ENCODE data around the gene TAPBPL. TPM values are rescaled to one million over a fixed set of nuclear protein-coding genes. Genes with fewer than 3 reads are reported as not detected.
A peak's percentile ranks its signal among the peaks of the same experiment; 100 is the strongest.

The TAPBPL gene
- total and polyA plus RNA-seq, 12 donors: 7.9 to 57.5 (median 17.0) TPM

DNA sequence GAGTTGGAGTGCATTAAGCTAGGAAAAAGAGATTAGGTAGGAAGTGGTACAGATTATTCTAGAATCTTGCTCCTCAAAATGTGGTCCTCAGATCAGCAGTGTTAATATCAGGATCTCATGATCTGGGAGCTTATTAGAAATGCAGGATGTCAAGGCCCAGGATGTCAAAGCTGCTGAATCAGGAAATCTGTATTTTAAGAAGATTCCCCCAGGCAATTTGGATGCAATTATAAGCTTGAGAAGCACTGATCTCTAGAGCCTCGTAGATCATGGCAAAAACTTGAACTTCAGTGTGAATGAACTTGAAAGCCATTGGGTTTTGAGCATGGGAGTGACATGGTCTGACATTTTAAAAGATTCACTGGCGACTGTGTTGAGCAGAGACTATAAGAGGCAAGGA is 48.6 kb downstream of the TAPBPL start:
- peaks cover 0 to 84% (median 0%) of the 10 kb centered on the region in 9 donors for H3K36me3 ChIP-seq
- H3K27ac ChIP-seq: no peak overlapping the region
- H3K27me3 ChIP-seq: no peaks in the 10 kb centered on the region
- H3K9me3 ChIP-seq: no peaks in the 10 kb centered on the region
- 89% methylated on average over 2 of the region's 2 CpGs for WGBS, 2 donors
- no peak for DNase-seq
- TF ChIP-seq, protein P1, sequence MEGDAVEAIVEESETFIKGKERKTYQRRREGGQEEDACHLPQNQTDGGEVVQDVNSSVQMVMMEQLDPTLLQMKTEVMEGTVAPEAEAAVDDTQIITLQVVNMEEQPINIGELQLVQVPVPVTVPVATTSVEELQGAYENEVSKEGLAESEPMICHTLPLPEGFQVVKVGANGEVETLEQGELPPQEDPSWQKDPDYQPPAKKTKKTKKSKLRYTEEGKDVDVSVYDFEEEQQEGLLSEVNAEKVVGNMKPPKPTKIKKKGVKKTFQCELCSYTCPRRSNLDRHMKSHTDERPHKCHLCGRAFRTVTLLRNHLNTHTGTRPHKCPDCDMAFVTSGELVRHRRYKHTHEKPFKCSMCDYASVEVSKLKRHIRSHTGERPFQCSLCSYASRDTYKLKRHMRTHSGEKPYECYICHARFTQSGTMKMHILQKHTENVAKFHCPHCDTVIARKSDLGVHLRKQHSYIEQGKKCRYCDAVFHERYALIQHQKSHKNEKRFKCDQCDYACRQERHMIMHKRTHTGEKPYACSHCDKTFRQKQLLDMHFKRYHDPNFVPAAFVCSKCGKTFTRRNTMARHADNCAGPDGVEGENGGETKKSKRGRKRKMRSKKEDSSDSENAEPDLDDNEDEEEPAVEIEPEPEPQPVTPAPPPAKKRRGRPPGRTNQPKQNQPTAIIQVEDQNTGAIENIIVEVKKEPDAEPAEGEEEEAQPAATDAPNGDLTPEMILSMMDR (IDR thresholded peaks at IDR 0.05): no peak
- ATAC-seq: no peak
- peaks cover 0 to 7% (median 3%) of the 10 kb centered on the region in 9 donors for H3K4me1 ChIP-seq
- H3K4me3 ChIP-seq: no peak overlapping the region
- intact Hi-C loops (cut with DNase I): no loop called here

DNA sequence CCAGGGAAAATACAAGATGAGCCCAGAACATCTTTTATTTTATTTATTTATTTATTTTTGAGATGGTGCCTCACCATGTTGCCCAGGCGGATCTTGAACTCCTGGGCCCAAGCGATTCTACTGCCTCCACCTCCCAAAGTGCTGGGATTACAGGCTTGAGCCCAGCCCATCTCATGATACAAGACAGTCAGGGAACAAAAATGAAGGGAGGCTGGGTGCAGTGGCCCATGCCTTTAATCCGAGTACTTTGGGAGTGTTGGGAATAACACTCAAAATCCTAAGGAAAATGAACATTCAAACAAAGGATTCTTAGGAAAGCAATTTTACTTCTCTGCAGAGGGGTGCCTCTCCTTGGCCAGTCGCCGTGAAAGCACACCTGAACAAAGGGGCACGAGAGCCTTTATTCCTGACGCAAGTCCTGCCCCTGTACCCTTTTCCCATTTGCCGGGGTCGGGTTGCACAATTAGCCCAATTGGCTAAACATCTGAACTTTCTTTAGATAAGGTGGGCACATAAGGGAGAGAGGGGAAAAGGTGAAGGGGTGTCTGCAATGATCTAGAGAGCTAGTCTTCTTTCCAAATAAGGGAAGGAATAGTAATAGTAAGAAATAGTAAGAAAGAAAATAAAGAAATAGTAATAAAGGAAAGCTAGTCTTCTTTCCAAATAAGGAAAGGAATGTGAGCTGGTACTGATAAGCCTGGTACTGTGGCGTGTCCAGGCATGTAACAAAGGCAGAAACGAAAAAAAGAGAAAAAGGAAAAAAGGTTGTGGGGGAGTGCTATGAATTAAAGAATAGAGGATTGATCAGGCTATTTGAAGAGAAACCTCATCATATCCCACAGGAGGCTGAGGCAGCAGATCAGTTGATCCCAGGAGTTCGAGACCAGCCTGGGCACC is 55.5 kb downstream of the TAPBPL start:
- Histone ChIP-seq H3K36me3 (peaks cover 0 to 88% (median 8%) of the 10 kb centered on the region in 9 donors), H3K27me3 (no peaks in the 10 kb centered on the region), H3K4me1 (peaks cover 0 to 10% (median 0%) of the 10 kb centered on the region in 9 donors), H3K4me3 (no peak overlapping the region), H3K9me3 (no peaks in the 10 kb centered on the region), H3K27ac (peak overlapping the region in 3 of 10 donors; percentile 8 to 50 (median 26))
- ATAC-seq (no peak), DNase-seq (no peak)
- WGBS, 2 donors: 70 to 73% methylated on average over 12 of the region's 12 CpGs
- TF ChIP-seq, protein P1 (IDR thresholded peaks at IDR 0.05): no peak
- intact Hi-C loops (cut with DNase I): no loop called here

DNA sequence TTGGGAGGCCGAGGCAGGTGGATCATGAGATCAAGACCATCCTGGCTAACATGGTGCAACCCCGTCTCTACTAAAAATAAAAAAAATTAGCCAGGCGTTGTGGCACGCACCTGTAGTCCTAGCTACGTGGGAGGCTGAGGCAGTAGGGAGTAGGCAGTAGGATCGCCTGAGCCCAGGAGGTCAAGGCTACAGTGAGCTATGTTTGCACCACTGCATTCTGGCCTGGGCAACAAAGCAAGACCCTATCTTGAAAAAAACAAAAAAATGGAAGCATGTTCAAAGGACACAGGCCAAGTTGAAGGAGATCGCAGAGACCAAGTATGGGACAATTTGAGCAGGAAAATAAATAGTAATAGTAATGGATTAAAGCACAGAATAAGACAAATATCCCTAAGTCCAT is 56.2 kb downstream of the TAPBPL start:
- no peak for ATAC-seq
- DNase-seq: no peak
- TF ChIP-seq, protein P1 (IDR thresholded peaks at IDR 0.05): no peak
- intact Hi-C loops (cut with DNase I): no loop called here
- Histone ChIP-seq H3K36me3 (peaks cover 0 to 88% (median 15%) of the 10 kb centered on the region in 9 donors), H3K4me3 (no peak overlapping the region), H3K9me3 (no peaks in the 10 kb centered on the region), H3K27ac (peak overlapping the region in 3 of 10 donors; percentile 8 to 50 (median 26)), H3K4me1 (peaks cover 0 to 10% (median 0%) of the 10 kb centered on the region in 9 donors), H3K27me3 (no peaks in the 10 kb centered on the region)
- 83 to 87% methylated on average over 7 of the region's 7 CpGs for WGBS, 2 donors

Other genes with a start within 250 kb of the TAPBPL start
- 1 to 10 TPM in 2 of 10 donors, under 1 TPM in 3, not detected in 5; 0.13 to 1.9 (median 0.81) TPM for gene PLEKHG6, start 141.4 kb upstream of the TAPBPL start, total RNA-seq
- 1 to 10 TPM; 1.1 to 1.6 TPM for gene PLEKHG6, start 141.4 kb upstream of the TAPBPL start, polyA plus RNA-seq
- gene TNFRSF1A, start 110.0 kb upstream of the TAPBPL start, total RNA-seq: 100 to 1,000 TPM in 1 of 10 donors, 10 to 100 TPM in 9; 29.4 to 100 (median 39.2) TPM
- 10 to 100 TPM; 34.4 to 75.7 TPM for gene TNFRSF1A, start 110.0 kb upstream of the TAPBPL start, polyA plus RNA-seq
- gene SCNN1A, start 76.5 kb upstream of the TAPBPL start, total RNA-seq: 1 to 10 TPM in 1 of 10 donors, under 1 TPM in 5, not detected in 4; 0.17 to 1.1 (median 0.49) TPM
- under 1 TPM; 0.15 to 0.23 TPM for gene SCNN1A, start 76.5 kb upstream of the TAPBPL start, polyA plus RNA-seq
- 10 to 100 TPM; 14.1 to 49.1 (median 20.8) TPM for gene LTBR, start 67.9 kb upstream of the TAPBPL start, total RNA-seq
- gene LTBR, start 67.9 kb upstream of the TAPBPL start, polyA plus RNA-seq: 10 to 100 TPM; 37.5 to 38.3 TPM
- gene CD27, start 7.1 kb upstream of the TAPBPL start, total RNA-seq: 1 to 10 TPM in 1 of 10 donors, under 1 TPM in 3, not detected in 6; 0.30 to 3.4 (median 0.32) TPM
- under 1 TPM; 0.28 to 0.59 TPM for gene CD27, start 7.1 kb upstream of the TAPBPL start, polyA plus RNA-seq
- gene VAMP1, start 18.6 kb downstream of the TAPBPL start, total RNA-seq: 1 to 10 TPM; 1.4 to 6.1 (median 3.0) TPM
- 10 to 100 TPM in 1 of 2 donors, 1 to 10 TPM in 1; 2.7 to 10.2 TPM for gene VAMP1, start 18.6 kb downstream of the TAPBPL start, polyA plus RNA-seq
- gene MRPL51, start 41.2 kb downstream of the TAPBPL start, total RNA-seq: 100 to 1,000 TPM; 232 to 300 (median 255) TPM
- gene MRPL51, start 41.2 kb downstream of the TAPBPL start, polyA plus RNA-seq: 100 to 1,000 TPM; 123 to 181 TPM
- 10 to 100 TPM in 8 of 10 donors, 1 to 10 TPM in 2; 8.4 to 18.8 (median 13.1) TPM for gene NCAPD2, start 42.1 kb downstream of the TAPBPL start, total RNA-seq
- 1 to 10 TPM; 5.4 to 5.8 TPM for gene NCAPD2, start 42.1 kb downstream of the TAPBPL start, polyA plus RNA-seq
- 1,000 to 10,000 TPM; 4,081 to 7,888 (median 4,666) TPM for gene GAPDH, start 82.5 kb downstream of the TAPBPL start, total RNA-seq
- gene GAPDH, start 82.5 kb downstream of the TAPBPL start, polyA plus RNA-seq: 1,000 to 10,000 TPM; 5,840 to 6,426 TPM
- 10 to 100 TPM; 10.5 to 21.6 (median 17.3) TPM for gene IFFO1, start 104.0 kb downstream of the TAPBPL start, total RNA-seq
- 10 to 100 TPM; 14.3 to 30.5 TPM for gene IFFO1, start 104.0 kb downstream of the TAPBPL start, polyA plus RNA-seq
- gene NOP2, start 116.2 kb downstream of the TAPBPL start, total RNA-seq: 10 to 100 TPM; 11.1 to 29.2 (median 15.3) TPM
- gene NOP2, start 116.2 kb downstream of the TAPBPL start, polyA plus RNA-seq: 10 to 100 TPM; 18.5 to 31.1 TPM
- gene CHD4, start 155.3 kb downstream of the TAPBPL start, total RNA-seq: 100 to 1,000 TPM; 125 to 201 (median 153) TPM
- 100 to 1,000 TPM; 129 to 265 TPM for gene CHD4, start 155.3 kb downstream of the TAPBPL start, polyA plus RNA-seq
- gene LPAR5, start 183.9 kb downstream of the TAPBPL start, total RNA-seq: 10 to 100 TPM in 1 of 10 donors, 1 to 10 TPM in 9; 2.1 to 10.0 (median 4.4) TPM
- 1 to 10 TPM; 1.7 to 4.4 TPM for gene LPAR5, start 183.9 kb downstream of the TAPBPL start, polyA plus RNA-seq
- gene ACRBP, start 195.4 kb downstream of the TAPBPL start, total RNA-seq: 1 to 10 TPM in 4 of 10 donors, under 1 TPM in 5, not detected in 1; 0.25 to 4.1 (median 0.79) TPM
- under 1 TPM; 0.29 to 0.43 TPM for gene ACRBP, start 195.4 kb downstream of the TAPBPL start, polyA plus RNA-seq
- gene ING4, start 211.1 kb downstream of the TAPBPL start, total RNA-seq: 10 to 100 TPM; 17.7 to 32.5 (median 22.6) TPM
- 10 to 100 TPM; 20.0 to 25.5 TPM for gene ING4, start 211.1 kb downstream of the TAPBPL start, polyA plus RNA-seq
- 10 to 100 TPM; 25.1 to 36.0 (median 29.0) TPM for gene ZNF384, start 237.3 kb downstream of the TAPBPL start, total RNA-seq
- 10 to 100 TPM; 17.6 to 23.7 TPM for gene ZNF384, start 237.3 kb downstream of the TAPBPL start, polyA plus RNA-seq
- gene PIANP, start 248.8 kb downstream of the TAPBPL start, total RNA-seq: under 1 TPM in 4 of 10 donors, not detected in 6; 0.12 to 0.54 (median 0.25) TPM
- under 1 TPM; 0.22 to 0.58 TPM for gene PIANP, start 248.8 kb downstream of the TAPBPL start, polyA plus RNA-seq

Data from heart right ventricle (tissue), 16 donors.